ENCODE measurements around the gene FOXP4. TPM values are rescaled to one million over a fixed set of nuclear protein-coding genes. Genes with fewer than 3 reads are reported as not detected.

FOXP4 gene
- total RNA-seq, 4 donors from 2014 or later, result 2.4 to 15.1 (median 4.9) TPM

- no peak for TF ChIP-seq CTCF (IDR thresholded peaks at IDR 0.05; ENCODE audit: low read depth)
These were observed 29.4 kb downstream of the FOXP4 start for GRCh38 chr6:41575598-41575997.

- no peak for TF ChIP-seq CTCF (IDR thresholded peaks at IDR 0.05; ENCODE audit: low read depth)
These were observed 30.5 kb downstream of the FOXP4 start for GRCh38 chr6:41576667-41577066.

- TF ChIP-seq CTCF (IDR thresholded peaks at IDR 0.05; ENCODE audit: low read depth), result no peak
These were observed 31.4 kb downstream of the FOXP4 start for GRCh38 chr6:41577356-41578216.

- TF ChIP-seq CTCF (IDR thresholded peaks at IDR 0.05; ENCODE audit: low read depth), result no peak
These were observed 32.3 kb downstream of the FOXP4 start for GRCh38 chr6:41578217-41579087.

- no peak for TF ChIP-seq CTCF (IDR thresholded peaks at IDR 0.05; ENCODE audit: low read depth)
These were observed 33.0 kb downstream of the FOXP4 start for GRCh38 chr6:41579088-41579610.

GRCh38 chr6:41580690-41581089 lies 34.5 kb downstream of the FOXP4 start:
- no peak for TF ChIP-seq CTCF (IDR thresholded peaks at IDR 0.05; ENCODE audit: low read depth)

Data from subcutaneous adipose tissue (tissue), 4 donors.